GM21717 (cell line): ENCODE results near the gene GLTP.

Source experiments
- ATAC-seq: cut with Tn5 transposase; IDR thresholded peaks from one replicate; pipeline ENCODE4 v1.9.1; 2021; ENCODE audit warnings: mild to moderate bottlenecking, moderate library complexity; ENCODE audit not compliant: unreplicated experiment

Gene GLTP

DNA sequence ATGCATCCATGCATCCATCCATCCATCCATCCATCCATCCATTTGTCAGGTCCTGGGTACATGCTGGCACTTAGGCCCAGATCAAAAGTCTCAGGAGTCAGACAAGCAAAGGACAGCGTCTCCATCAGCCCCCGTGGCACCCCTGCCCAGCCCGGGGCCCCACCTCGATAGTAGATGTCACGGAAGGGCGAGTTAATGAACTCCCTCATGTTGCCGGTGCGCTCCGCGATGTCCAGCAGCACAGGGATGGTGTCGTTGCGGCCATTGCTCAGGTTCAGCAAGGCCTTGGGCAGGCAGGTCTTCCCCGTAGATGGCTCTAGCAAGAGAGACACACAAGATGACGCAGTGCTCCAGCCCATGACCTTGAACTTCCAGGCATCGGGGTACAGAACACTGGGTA lies 77.5 kb downstream of the GLTP start:
- ATAC-seq: no peak
